HG02610 (cell line): ENCODE measurements around the gene ZDHHC11.
"Not testable (repeated sequence)": the region's sequence is repeated elsewhere in the genome, so short reads cannot be mapped to it uniquely, and the experiment has no call there.

Source experiments
- ATAC-seq: cut with Tn5 transposase; IDR thresholded peaks from one replicate; pipeline ENCODE4 v1.9.1; 2021; ENCODE audit warnings: mild to moderate bottlenecking, moderate library complexity; ENCODE audit not compliant: unreplicated experiment

ZDHHC11 gene

GRCh38 chr5:778967-779366, 71.8 kb downstream of the ZDHHC11 start:
- not testable (repeated sequence) for ATAC-seq

GRCh38 chr5:778421-778820, 72.4 kb downstream of the ZDHHC11 start:
- not testable (repeated sequence) for ATAC-seq

GRCh38 chr5:777756-778161, 73.0 kb downstream of the ZDHHC11 start:
- no peak for ATAC-seq

- ATAC-seq = no peak
Observed at GRCh38 chr5:776862-777711, 73.7 kb downstream of the ZDHHC11 start.

- no peak for ATAC-seq
Observed at GRCh38 chr5:775961-776861, 74.6 kb downstream of the ZDHHC11 start.

- ATAC-seq = not testable (repeated sequence)
Observed at GRCh38 chr5:775595-775960, 75.2 kb downstream of the ZDHHC11 start.

- not testable (repeated sequence) for ATAC-seq
Observed at GRCh38 chr5:774854-775505, 75.8 kb downstream of the ZDHHC11 start.

GRCh38 chr5:774304-774703, 76.5 kb downstream of the ZDHHC11 start:
- not testable (repeated sequence) for ATAC-seq

GRCh38 chr5:773517-774264, 77.1 kb downstream of the ZDHHC11 start:
- ATAC-seq = no peak

- not testable (repeated sequence) for ATAC-seq
Observed at GRCh38 chr5:772931-773330, 77.9 kb downstream of the ZDHHC11 start.

GRCh38 chr5:772547-772890, 78.3 kb downstream of the ZDHHC11 start:
- not testable (repeated sequence) for ATAC-seq

- not testable (repeated sequence) for ATAC-seq
Observed at GRCh38 chr5:771841-772546, 78.8 kb downstream of the ZDHHC11 start.

GRCh38 chr5:771087-771781, 79.6 kb downstream of the ZDHHC11 start:
- not testable (repeated sequence) for ATAC-seq

- ATAC-seq = not testable (repeated sequence)
Observed at GRCh38 chr5:770585-770984, 80.2 kb downstream of the ZDHHC11 start.

GRCh38 chr5:769485-770145, 81.2 kb downstream of the ZDHHC11 start:
- not testable (repeated sequence) for ATAC-seq

GRCh38 chr5:766666-767431, 83.9 kb downstream of the ZDHHC11 start:
- no peak for ATAC-seq

- ATAC-seq = no peak
Observed at GRCh38 chr5:765948-766631, 84.7 kb downstream of the ZDHHC11 start.
